GM06990 (cell line): ENCODE data around the gene ALDH1L2.
"Not testable (repeated sequence)": the region's sequence is repeated elsewhere in the genome, so short reads cannot be mapped to it uniquely, and the experiment has no call there.

ENCODE experiments used
- DNase-seq: peaks from one replicate; pipeline ENCODE4 v3.0.0-alpha.2; 2011; ENCODE audit not compliant: insufficient read length; ENCODE audit errors: extremely low read depth
- H3K27me3 ChIP-seq: replicated peaks from 2 replicates; pipeline ENCODE4 v1.6.0; 2011; ENCODE audit warnings: low read length; ENCODE audit not compliant: control insufficient read depth, insufficient read depth
- H3K36me3 ChIP-seq: 2 replicates; pipeline ENCODE4 v1.5.1; 2011; ENCODE audit warnings: low read length; ENCODE audit not compliant: control insufficient read depth, insufficient read depth
- H3K4me3 ChIP-seq: replicated peaks from 2 replicates; pipeline ENCODE4 v1.5.1; 2011; ENCODE audit warnings: low read depth, mild to moderate bottlenecking, control low read depth, low read length
- TF ChIP-seq, protein P1 (sequence below): IDR thresholded peaks from 2 replicates; pipeline ENCODE4 v1.5.1; 2011; ENCODE audit warnings: low read length, control low read depth, mild to moderate bottlenecking, inconsistent platforms; ENCODE audit not compliant: insufficient read depth, poor library complexity, severe bottlenecking

ALDH1L2 gene

DNA sequence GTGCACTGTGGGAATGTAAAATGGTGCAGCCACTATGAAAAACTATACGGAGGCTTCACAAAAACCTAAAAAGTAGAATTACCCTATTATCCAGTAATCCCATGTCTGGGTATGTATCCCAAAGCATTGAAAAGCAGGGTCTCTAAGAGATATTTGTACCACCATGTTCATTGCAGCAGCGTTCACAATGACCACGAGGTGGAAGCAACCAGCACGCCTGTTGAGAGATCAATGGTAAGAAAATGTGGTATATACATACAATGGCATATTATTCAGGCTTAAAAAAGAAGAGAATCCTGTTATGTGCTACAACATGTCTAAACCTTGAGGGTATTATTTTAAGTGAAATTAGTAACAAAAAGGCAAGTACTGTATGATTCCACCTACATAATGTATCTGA, 99.1 kb downstream of the ALDH1L2 start:
- no peaks in the 10 kb centered on the region for H3K27me3 ChIP-seq
- TF ChIP-seq, protein P1, sequence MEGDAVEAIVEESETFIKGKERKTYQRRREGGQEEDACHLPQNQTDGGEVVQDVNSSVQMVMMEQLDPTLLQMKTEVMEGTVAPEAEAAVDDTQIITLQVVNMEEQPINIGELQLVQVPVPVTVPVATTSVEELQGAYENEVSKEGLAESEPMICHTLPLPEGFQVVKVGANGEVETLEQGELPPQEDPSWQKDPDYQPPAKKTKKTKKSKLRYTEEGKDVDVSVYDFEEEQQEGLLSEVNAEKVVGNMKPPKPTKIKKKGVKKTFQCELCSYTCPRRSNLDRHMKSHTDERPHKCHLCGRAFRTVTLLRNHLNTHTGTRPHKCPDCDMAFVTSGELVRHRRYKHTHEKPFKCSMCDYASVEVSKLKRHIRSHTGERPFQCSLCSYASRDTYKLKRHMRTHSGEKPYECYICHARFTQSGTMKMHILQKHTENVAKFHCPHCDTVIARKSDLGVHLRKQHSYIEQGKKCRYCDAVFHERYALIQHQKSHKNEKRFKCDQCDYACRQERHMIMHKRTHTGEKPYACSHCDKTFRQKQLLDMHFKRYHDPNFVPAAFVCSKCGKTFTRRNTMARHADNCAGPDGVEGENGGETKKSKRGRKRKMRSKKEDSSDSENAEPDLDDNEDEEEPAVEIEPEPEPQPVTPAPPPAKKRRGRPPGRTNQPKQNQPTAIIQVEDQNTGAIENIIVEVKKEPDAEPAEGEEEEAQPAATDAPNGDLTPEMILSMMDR, result peak; percentile 42

DNA sequence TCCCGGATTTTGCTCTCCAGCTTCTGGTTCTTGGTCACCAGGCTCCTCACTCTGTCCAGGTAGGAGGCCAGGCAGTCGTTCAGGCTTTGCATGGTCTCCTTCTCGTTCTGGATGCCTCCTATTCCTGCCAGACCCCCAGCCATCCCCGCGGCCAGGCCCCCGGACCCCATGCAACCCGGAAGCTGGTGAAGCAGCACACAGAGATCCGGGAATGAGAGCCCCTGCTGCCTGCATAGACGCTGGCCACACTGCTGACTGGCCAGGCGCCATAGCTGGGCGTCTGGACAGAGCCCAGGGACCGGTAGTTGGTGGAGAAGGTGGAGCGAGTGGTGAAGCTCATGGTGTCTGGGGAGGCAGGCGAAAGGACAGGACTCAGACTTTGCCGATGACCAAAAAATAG, 106.6 kb downstream of the ALDH1L2 start:
- H3K36me3 ChIP-seq, H3K4me3 ChIP-seq, H3K27me3 ChIP-seq, DNase-seq: not testable (repeated sequence)

More for the DNA sequence above, 99.1 kb downstream of the ALDH1L2 start:
- DNase-seq, result no peak
- Histone ChIP-seq H3K36me3 (no peaks in the 10 kb centered on the region), H3K4me3 (peak overlapping the region; percentile 93)

DNA sequence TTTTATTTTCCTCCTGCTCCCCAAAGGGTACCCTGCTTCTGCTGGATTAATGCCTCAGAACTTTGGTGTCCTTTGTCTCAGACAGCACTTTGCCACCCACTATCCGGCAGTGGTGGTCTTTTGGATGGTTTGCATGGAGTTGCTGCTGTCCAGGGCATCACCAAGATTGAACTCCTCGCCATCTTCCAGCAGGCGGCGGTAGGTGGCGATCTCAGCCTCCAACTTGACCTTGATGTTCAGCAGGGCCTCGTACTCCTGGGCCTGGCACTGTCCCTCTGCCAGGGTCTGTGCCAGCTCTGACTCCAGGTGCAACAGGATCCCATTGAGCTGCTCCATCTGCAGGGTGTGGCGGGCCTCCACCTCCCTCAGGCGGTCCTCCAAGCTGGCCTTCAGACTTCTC, 107.6 kb downstream of the ALDH1L2 start:
- H3K27me3 ChIP-seq, result no peaks in the 10 kb centered on the region
- H3K36me3 ChIP-seq, result no peaks in the 10 kb centered on the region
- no peak overlapping the region for H3K4me3 ChIP-seq
- TF ChIP-seq, protein P1, result no peak
- no peak for DNase-seq

DNA sequence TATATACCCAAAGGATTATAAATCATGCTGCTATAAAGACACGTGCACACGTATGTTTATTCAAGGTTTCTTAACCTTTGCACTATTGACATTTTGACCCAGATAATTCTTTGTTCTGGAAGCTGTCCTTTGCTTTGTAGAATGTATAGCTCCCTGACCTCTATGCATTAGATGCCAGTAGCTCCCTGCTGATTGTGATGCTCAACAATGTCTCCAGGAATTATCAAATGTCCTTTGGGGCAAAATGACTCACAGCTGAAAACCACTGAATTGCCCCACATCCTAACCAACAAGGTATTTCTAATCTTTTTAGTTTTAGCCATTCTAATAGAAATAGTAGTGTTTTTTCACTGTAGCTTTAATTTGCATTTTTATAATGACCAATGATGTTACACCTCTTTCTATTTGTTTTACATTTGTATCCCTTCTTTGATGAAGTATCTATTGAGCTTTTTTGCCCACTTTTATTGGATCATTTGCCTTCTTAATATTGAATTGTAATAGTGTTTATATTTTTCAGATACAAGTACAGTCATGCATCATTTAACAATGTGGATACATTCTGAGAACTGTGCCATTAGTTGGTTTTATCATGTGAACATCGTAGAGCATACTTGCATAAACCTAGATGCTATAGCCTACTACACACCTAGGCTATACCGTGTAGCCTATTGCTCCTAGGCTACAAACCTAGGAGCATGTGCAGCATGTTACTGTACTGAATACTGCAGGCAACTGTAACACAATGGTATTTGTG, 108.5 kb downstream of the ALDH1L2 start:
- H3K27me3 ChIP-seq, result no peaks in the 10 kb centered on the region
- TF ChIP-seq, protein P1, result no peak
- DNase-seq, result no peak
- H3K4me3 ChIP-seq, result no peak overlapping the region
- H3K36me3 ChIP-seq, result no peaks in the 10 kb centered on the region

DNA sequence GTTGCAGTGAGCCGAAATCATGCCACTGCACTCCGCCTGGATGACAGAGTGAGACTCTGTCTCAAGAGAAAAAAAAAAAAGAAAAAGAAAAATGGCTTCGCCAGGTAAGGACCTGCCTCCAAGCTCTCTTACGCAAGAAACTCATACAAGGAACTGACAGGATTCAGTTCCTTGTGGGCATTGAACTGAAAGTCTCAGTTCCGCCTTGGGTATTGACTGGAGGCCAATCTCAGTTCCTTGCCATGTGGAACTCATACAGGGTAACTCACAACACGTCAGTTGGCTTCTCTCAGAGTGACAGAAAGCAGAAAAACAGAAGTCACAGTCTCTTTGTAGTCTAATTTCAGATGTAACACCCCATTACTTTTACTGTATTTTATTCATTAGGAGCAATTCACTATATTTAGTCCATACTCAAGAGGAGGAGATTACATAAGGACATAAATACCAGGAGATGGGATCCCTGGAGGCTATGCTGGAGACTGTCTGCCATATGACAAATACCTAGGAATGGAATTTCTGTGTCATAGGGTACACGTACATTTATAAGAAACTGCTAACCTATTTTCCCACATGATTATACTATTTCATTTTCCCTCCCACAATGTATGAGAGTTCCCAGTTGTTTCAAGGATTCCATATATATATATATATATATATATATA, 109.5 kb downstream of the ALDH1L2 start:
- no peaks in the 10 kb centered on the region for H3K27me3 ChIP-seq
- peak overlapping the region; percentile 23 for H3K4me3 ChIP-seq

DNA sequence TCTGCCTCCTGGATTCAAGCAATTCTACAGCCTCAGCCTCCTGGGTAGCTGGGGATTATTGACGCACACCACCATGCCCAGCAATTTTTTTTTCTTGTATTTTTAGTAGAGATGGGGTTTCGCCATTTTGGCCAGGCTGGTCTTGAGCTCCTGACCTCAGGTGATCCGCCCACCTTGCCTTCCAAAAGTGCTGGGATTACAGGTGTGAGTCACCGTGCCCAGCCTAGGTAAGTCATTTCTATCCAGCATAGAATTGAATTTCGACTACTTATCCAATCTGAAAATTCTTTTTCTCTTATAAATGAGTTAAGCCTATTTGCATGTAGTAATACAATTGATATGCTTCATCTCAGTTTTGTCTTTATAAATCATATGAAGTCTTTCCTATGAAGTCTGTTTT, 111.0 kb downstream of the ALDH1L2 start:
- Histone ChIP-seq H3K27me3 (no peaks in the 10 kb centered on the region), H3K36me3 (no peaks in the 10 kb centered on the region), H3K4me3 (no peak overlapping the region)
- DNase-seq, result no peak
- TF ChIP-seq, protein P1, result no peak

More for the DNA sequence above, 109.5 kb downstream of the ALDH1L2 start:
- no peaks in the 10 kb centered on the region for H3K36me3 ChIP-seq
- TF ChIP-seq, protein P1, result no peak
- peak; percentile 77 for DNase-seq
